Femur (tissue), 1 donor: ENCODE measurements around the gene STK33.

Source experiments
- DNase-seq: peaks from one replicate; pipeline ENCODE4 v3.0.0-alpha.2; 2017

Gene STK33

GRCh38 chr11:8352103-8352875, 241.7 kb downstream of the STK33 start:
- DNase-seq: no peak

- no peak for DNase-seq
These were observed 242.8 kb downstream of the STK33 start for GRCh38 chr11:8351223-8351622.

- no peak for DNase-seq
These were observed 246.1 kb downstream of the STK33 start for GRCh38 chr11:8347978-8348377.

- DNase-seq: no peak
These were observed 247.8 kb downstream of the STK33 start for GRCh38 chr11:8346157-8346755.

- DNase-seq: no peak
These were observed 248.8 kb downstream of the STK33 start for GRCh38 chr11:8345179-8345578.

- DNase-seq: no peak
These were observed 249.7 kb downstream of the STK33 start for GRCh38 chr11:8344346-8344745.

- no peak for DNase-seq
These were observed 251.0 kb downstream of the STK33 start for GRCh38 chr11:8342821-8343681.

GRCh38 chr11:8341996-8342395, 252.0 kb downstream of the STK33 start:
- DNase-seq: no peak
